SK-N-SH (cell line): ENCODE results near the gene RIC8B. TPM values are rescaled to one million over a fixed set of nuclear protein-coding genes. Genes with fewer than 3 reads are reported as not detected.

Source experiments
- CTCF ChIA-PET: fragments of 300-600, 350-600 bp; formaldehyde crosslinking; extraction: SDS; loops from one replicate; lab custom pipeline; 2021; lab: Yijun Ruan, JAX
- POLR2A ChIA-PET: fragments of 350-600 bp; sonication (Branson Sonifier 250); formaldehyde crosslinking; extraction: SDS; loops from one replicate; lab custom pipeline; 2020; ENCODE audit warnings: antibody characterized with exemption, inconsistent platforms; lab: Yijun Ruan, JAX
- DNase-seq: peaks from one replicate; pipeline ENCODE4 v3.0.0; 2012
- H2AFZ ChIP-seq: fragments of 200-600 bp; sonication (generic); 2 replicates; pipeline ENCODE4 v1.8.1; 2016; ENCODE audit warnings: antibody characterized with exemption, mild to moderate bottlenecking, low read depth
- H3F3A ChIP-seq: fragments of 200-600 bp; sonication (generic); replicated peaks from 2 replicates; pipeline ENCODE3; 2016; ENCODE audit warnings: antibody characterized with exemption, mild to moderate bottlenecking; ENCODE audit not compliant: insufficient read depth
- H3K27ac ChIP-seq, 2 experiments: fragments of 200-500 bp in 1 of 2; fragments of 200-600 bp in 1 of 2; sonication (Bioruptor generic) in 1 of 2; sonication (generic), shearing (Covaris generic) in 1 of 2; 2 replicates each; pipeline versions ENCODE4 v1.5.1 to v1.6.1; 2014 to 2016; ENCODE audit warnings: low read depth in 2 of 2, inconsistent platforms in 1 of 2, low read length in 1 of 2, mild to moderate bottlenecking in 1 of 2, mixed read lengths in 1 of 2
- H3K27me3 ChIP-seq: fragments of 200-600 bp; sonication (generic), shearing (Covaris generic); 2 replicates; pipeline ENCODE4 v1.6.1; 2016; ENCODE audit warnings: mixed run types; ENCODE audit not compliant: insufficient read depth
- H3K36me3 ChIP-seq, 2 experiments: fragments of 200-500 bp in 1 of 2; fragments of 200-600 bp in 1 of 2; sonication (Bioruptor generic) in 1 of 2; sonication (generic) in 1 of 2; replicated peaks in 1 of 2; 2 replicates each; pipeline versions ENCODE3 to v1.5.1; 2014 to 2016; ENCODE audit warnings: low read length in 1 of 2, mild to moderate bottlenecking in 1 of 2; ENCODE audit not compliant: insufficient read depth in 2 of 2, control insufficient read depth in 1 of 2
- H3K4me1 ChIP-seq, 2 experiments: fragments of 200-500 bp in 1 of 2; fragments of 200-600 bp in 1 of 2; sonication (Bioruptor generic) in 1 of 2; sonication (generic), shearing (Covaris generic) in 1 of 2; 2 replicates each; pipeline versions ENCODE4 v1.5.1 to v1.6.1; 2014 to 2016; ENCODE audit warnings: low read depth in 1 of 2, low read length in 1 of 2, mixed run types in 1 of 2; ENCODE audit not compliant: insufficient read depth in 2 of 2, control insufficient read depth in 1 of 2
- H3K4me2 ChIP-seq: fragments of 200-600 bp; sonication (generic), shearing (Covaris generic); 2 replicates; pipeline ENCODE4 v1.6.1; 2017; ENCODE audit warnings: mixed run types
- H3K4me3 ChIP-seq, 2 experiments: fragments of 200-500 bp in 1 of 2; fragments of 200-600 bp in 1 of 2; sonication (Bioruptor generic) in 1 of 2; sonication (generic), shearing (Covaris generic) in 1 of 2; 2 replicates each; pipeline versions ENCODE4 v1.5.1 to v1.8.1; 2014 to 2016; ENCODE audit warnings: low read depth in 2 of 2, inconsistent platforms in 1 of 2, low read length in 1 of 2, mild to moderate bottlenecking in 1 of 2, mixed read lengths in 1 of 2, moderate library complexity in 1 of 2
- H3K79me2 ChIP-seq: fragments of 200-600 bp; sonication (generic); 2 replicates; pipeline ENCODE4 v1.8.1; 2017; ENCODE audit warnings: mild to moderate bottlenecking; ENCODE audit not compliant: insufficient read depth
- H3K9ac ChIP-seq: fragments of 200-600 bp; sonication (generic); 2 replicates; pipeline ENCODE4 v1.6.1; 2017; ENCODE audit warnings: mixed run types
- H3K9me2 ChIP-seq: fragments of 200-600 bp; sonication (generic); 2 replicates; pipeline ENCODE4 v1.6.1; 2017; ENCODE audit warnings: mixed run types
- H3K9me3 ChIP-seq: fragments of 200-600 bp; sonication (generic); 2 replicates; pipeline ENCODE4 v1.6.1; 2017; ENCODE audit warnings: mixed run types, mild to moderate bottlenecking, moderate library complexity
- H4K20me1 ChIP-seq: fragments of 200-600 bp; sonication (generic); 2 replicates; pipeline ENCODE4 v1.6.1; 2017; ENCODE audit warnings: mild to moderate bottlenecking, mixed run types; ENCODE audit not compliant: insufficient read depth
- ELF1 ChIP-seq: IDR thresholded peaks from 2 replicates; pipeline ENCODE4 v1.4.0; 2012
- EP300 ChIP-seq, 2 experiments: IDR thresholded peaks; 2 replicates each; pipeline versions ENCODE4 v1.4.0 to v1.6.1; 2012; ENCODE audit warnings: borderline replicate concordance in 1 of 2, low read depth in 1 of 2, low read length in 1 of 2
- EZH2phosphoT487 ChIP-seq: fragments of 200-600 bp; sonication (generic); IDR thresholded peaks from 2 replicates; pipeline ENCODE4 v1.6.1; 2017; ENCODE audit warnings: low read depth, mixed run types, mild to moderate bottlenecking, antibody characterized with exemption, moderate library complexity, borderline replicate concordance
- FOSL2 ChIP-seq: IDR thresholded peaks from 2 replicates; pipeline ENCODE4 v1.4.0; 2012; ENCODE audit warnings: low read depth, mild to moderate bottlenecking, moderate library complexity, borderline replicate concordance
- FOXM1 ChIP-seq: IDR thresholded peaks from 2 replicates; pipeline ENCODE4 v1.4.0; 2012; ENCODE audit warnings: low read depth, mild to moderate bottlenecking
- GABPA ChIP-seq: IDR thresholded peaks from 2 replicates; pipeline ENCODE4 v1.4.0; 2012; ENCODE audit warnings: low read depth, mild to moderate bottlenecking
- NRF1 ChIP-seq: IDR thresholded peaks from 2 replicates; pipeline ENCODE4 v1.6.1; 2012; ENCODE audit warnings: low read depth, mild to moderate bottlenecking, low read length
- RCOR1 ChIP-seq: fragments of 150-350 bp; IDR thresholded peaks from 2 replicates; pipeline ENCODE4 v1.6.1; 2017; ENCODE audit warnings: antibody characterized with exemption, low read length
- RXRA ChIP-seq: IDR thresholded peaks from 2 replicates; pipeline ENCODE4 v1.4.0; 2012; ENCODE audit warnings: low read depth, mild to moderate bottlenecking, borderline replicate concordance
- SIN3A ChIP-seq: IDR thresholded peaks from 2 replicates; pipeline ENCODE4 v1.6.1; 2012; ENCODE audit warnings: low read depth, mild to moderate bottlenecking, low read length, moderate library complexity, borderline replicate concordance
- TEAD4 ChIP-seq: IDR thresholded peaks from 2 replicates; pipeline ENCODE4 v1.4.0; 2012; ENCODE audit warnings: mild to moderate bottlenecking, borderline replicate concordance; ENCODE audit not compliant: insufficient read depth
- YY1 ChIP-seq: IDR thresholded peaks from 2 replicates; pipeline ENCODE4 v1.4.0; 2012; ENCODE audit warnings: low read depth, mild to moderate bottlenecking
- WGBS: methylation state at CpG from one replicate; pipeline ENCODE4 v1.1.6; 2017; ENCODE audit warnings: low lambda C conversion rate; 5-methylcytosine and 5-hydroxymethylcytosine counted together
- polyA plus RNA-seq, 3 experiments: library from polyadenylated mRNA; depleted of rRNA; stranded (reverse); fragments of >200 nt; gene quantifications; 2 replicates each; pipeline ENCODE4 v1.2.3, GENCODE V29; 2012
- TF ChIP-seq, protein P1 (sequence below): IDR thresholded peaks from 2 replicates; pipeline ENCODE4 v1.4.0; 2012; ENCODE audit warnings: low read depth
- TF ChIP-seq, protein P2 (sequence below): IDR thresholded peaks from 2 replicates; pipeline ENCODE4; 2012
- TF ChIP-seq, protein P3 (sequence below): fragments of 150-350 bp; IDR thresholded peaks from 2 replicates; pipeline ENCODE4 v1.6.1; 2017; ENCODE audit warnings: antibody characterized with exemption, low read length, low read depth, borderline replicate concordance
- TF ChIP-seq, protein P4 (sequence below): IDR thresholded peaks from 2 replicates; pipeline ENCODE4 v1.4.0; 2012; ENCODE audit warnings: low read depth, borderline replicate concordance

RIC8B gene
- polyA plus RNA-seq, 1 of the 3 experiments (the other 2 are of a cell fraction) = 6.2 TPM

DNA sequence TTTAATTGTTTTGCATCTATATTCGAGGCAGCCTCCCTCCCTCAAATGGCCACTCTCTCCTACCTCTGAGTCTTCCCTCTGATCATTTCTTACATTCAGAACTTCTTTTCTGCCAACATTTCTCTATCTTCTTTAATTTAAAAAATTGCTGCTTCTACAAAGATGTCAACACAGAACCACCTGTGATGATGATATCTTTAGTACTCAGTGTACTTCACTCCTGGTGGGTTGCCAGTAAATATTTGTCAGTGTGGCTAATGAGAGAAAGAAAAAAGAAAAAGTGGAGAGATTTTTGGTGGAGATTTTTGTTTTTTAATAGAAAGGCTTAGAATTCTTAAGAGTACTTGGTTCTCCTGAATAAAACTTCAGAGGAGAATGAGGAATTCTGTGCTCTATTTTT lies 8.1 kb downstream of the RIC8B start:
- H3K27ac ChIP-seq = no peak overlapping the region
- H3F3A ChIP-seq = peaks cover 10% of the 10 kb centered on the region
- H3K27me3 ChIP-seq = no peaks in the 10 kb centered on the region
- peaks cover 4 to 6% of the 10 kb centered on the region in 2 experiments; a peak in 3 of 4 replicates for H3K4me1 ChIP-seq
- H3K9me2 ChIP-seq = no peaks in the 10 kb centered on the region
- H2AFZ ChIP-seq = no peak overlapping the region
- no peak overlapping the region for H3K4me2 ChIP-seq
- H3K36me3 ChIP-seq = peaks cover 12 to 16% of the 10 kb centered on the region in 2 experiments
- no peak for DNase-seq
- H3K79me2 ChIP-seq = peaks cover 58% of the 10 kb centered on the region
- H3K9ac ChIP-seq = no peak overlapping the region
- peaks cover 10% of the 10 kb centered on the region; the same call in 1 of the 2 replicates for H4K20me1 ChIP-seq
- TF ChIP-seq NRF1 = no peak
- ChIA-PET POLR2A (no interaction called here), CTCF (no interaction called here)
- no peaks in the 10 kb centered on the region for H3K9me3 ChIP-seq
- WGBS = 89% methylated on average over 1 of the region's 1 CpG
- no peak overlapping the region for H3K4me3 ChIP-seq

DNA sequence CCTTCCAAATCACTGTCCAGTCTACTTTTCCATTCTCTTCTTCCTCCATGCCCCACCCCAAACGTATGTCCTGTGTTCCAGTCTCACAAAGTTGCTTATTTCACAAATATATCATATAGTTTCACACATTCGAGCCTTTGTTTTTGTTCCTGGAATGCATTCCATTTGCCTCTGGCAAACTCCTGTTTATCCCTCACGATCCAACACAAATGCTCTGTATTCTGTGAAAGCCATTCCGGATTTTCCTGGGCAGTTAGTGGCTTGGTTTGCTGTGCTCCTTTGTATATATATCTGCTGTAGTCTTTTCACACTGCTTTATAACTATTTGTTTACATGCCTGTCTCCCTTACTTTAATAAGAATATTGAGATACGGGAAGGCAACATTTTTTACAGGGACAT lies 9.0 kb downstream of the RIC8B start:
- H3F3A ChIP-seq = peaks cover 10% of the 10 kb centered on the region
- H4K20me1 ChIP-seq = peaks cover 10% of the 10 kb centered on the region; the same call in 1 of the 2 replicates
- H3K4me1 ChIP-seq = peaks cover 4 to 6% of the 10 kb centered on the region in 2 experiments; a peak in 3 of 4 replicates
- POLR2A ChIA-PET = no interaction called here
- H3K27ac ChIP-seq = no peak overlapping the region
- DNase-seq = no peak
- no peak overlapping the region for H3K9ac ChIP-seq
- H3K27me3 ChIP-seq = no peaks in the 10 kb centered on the region
- H3K9me2 ChIP-seq = no peaks in the 10 kb centered on the region
- TF ChIP-seq, protein P1, sequence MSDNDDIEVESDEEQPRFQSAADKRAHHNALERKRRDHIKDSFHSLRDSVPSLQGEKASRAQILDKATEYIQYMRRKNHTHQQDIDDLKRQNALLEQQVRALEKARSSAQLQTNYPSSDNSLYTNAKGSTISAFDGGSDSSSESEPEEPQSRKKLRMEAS = no peak
- no peak for TF ChIP-seq SIN3A
- TF ChIP-seq, protein P2, sequence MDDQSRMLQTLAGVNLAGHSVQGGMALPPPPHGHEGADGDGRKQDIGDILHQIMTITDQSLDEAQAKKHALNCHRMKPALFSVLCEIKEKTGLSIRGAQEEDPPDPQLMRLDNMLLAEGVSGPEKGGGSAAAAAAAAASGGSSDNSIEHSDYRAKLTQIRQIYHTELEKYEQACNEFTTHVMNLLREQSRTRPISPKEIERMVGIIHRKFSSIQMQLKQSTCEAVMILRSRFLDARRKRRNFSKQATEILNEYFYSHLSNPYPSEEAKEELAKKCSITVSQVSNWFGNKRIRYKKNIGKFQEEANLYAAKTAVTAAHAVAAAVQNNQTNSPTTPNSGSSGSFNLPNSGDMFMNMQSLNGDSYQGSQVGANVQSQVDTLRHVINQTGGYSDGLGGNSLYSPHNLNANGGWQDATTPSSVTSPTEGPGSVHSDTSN = no peak
- no peak for TF ChIP-seq NRF1
- TF ChIP-seq EP300 (IDR thresholded peaks at IDR 0.05; ENCODE audit: borderline replicate concordance in 1 of 2, low read depth in 1 of 2, low read length in 1 of 2) = no peak
- TF ChIP-seq EZH2phosphoT487 = no peak
- TF ChIP-seq, protein P3, sequence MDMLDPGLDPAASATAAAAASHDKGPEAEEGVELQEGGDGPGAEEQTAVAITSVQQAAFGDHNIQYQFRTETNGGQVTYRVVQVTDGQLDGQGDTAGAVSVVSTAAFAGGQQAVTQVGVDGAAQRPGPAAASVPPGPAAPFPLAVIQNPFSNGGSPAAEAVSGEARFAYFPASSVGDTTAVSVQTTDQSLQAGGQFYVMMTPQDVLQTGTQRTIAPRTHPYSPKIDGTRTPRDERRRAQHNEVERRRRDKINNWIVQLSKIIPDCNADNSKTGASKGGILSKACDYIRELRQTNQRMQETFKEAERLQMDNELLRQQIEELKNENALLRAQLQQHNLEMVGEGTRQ = no peak
- TF ChIP-seq ELF1 = no peak
- TF ChIP-seq, protein P4, sequence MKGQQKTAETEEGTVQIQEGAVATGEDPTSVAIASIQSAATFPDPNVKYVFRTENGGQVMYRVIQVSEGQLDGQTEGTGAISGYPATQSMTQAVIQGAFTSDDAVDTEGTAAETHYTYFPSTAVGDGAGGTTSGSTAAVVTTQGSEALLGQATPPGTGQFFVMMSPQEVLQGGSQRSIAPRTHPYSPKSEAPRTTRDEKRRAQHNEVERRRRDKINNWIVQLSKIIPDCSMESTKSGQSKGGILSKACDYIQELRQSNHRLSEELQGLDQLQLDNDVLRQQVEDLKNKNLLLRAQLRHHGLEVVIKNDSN = no peak
- TF ChIP-seq TEAD4 = no peak
- TF ChIP-seq FOSL2 = no peak
- no peak for TF ChIP-seq GABPA
- no peak for TF ChIP-seq RXRA
- no peak for TF ChIP-seq FOXM1
- TF ChIP-seq YY1 = no peak
- TF ChIP-seq RCOR1 = no peak
- no peak overlapping the region for H2AFZ ChIP-seq
- H3K4me2 ChIP-seq = no peak overlapping the region
- no peak overlapping the region for H3K4me3 ChIP-seq
- CTCF ChIA-PET = no interaction called here
- peaks cover 49% of the 10 kb centered on the region for H3K79me2 ChIP-seq
- H3K36me3 ChIP-seq = peaks cover 16 to 17% of the 10 kb centered on the region in 2 experiments
- 89% methylated on average over 5 of the region's 5 CpGs for WGBS
- no peaks in the 10 kb centered on the region for H3K9me3 ChIP-seq
